Measurements from ENCODE around the gene PARL.

GRCh38 chr3:183913580-183913920 lies 28.9 kb upstream of the PARL start:
- no peak for TF ChIP-seq CTCF (IDR thresholded peaks at IDR 0.05; ENCODE audit: extremely low read depth in 1 of 2, insufficient read depth in 1 of 2, low read depth in 1 of 2, low read length in 2 of 2)
- TF ChIP-seq, protein P1, sequence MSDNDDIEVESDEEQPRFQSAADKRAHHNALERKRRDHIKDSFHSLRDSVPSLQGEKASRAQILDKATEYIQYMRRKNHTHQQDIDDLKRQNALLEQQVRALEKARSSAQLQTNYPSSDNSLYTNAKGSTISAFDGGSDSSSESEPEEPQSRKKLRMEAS (IDR thresholded peaks at IDR 0.05; ENCODE audit: insufficient read depth, insufficient read length), result no peak

All from endothelial cell of umbilical vein (primary cell).